Vein endothelial cell (primary cell): Measurements from ENCODE around the gene DAB2IP. TPM values are rescaled to one million over a fixed set of nuclear protein-coding genes. Genes with fewer than 3 reads are reported as not detected.

Experiments
- total RNA-seq: library from RNA; depleted of rRNA; stranded (reverse); fragments of >200 nt; gene quantifications from 2 replicates; pipeline ENCODE4 v1.2.3, GENCODE V29; 2012

DAB2IP gene
- 37.1 and 54.9 TPM in 2 replicates for total RNA-seq

GRCh38 chr9:121651295-121652020, at the start of gene DAB2IP:
DAB2IP (plus strand) TSS chr9:121651634; CDS start chr9:121651776, 142 bp downstream.

Other genes with a start within 250 kb of the DAB2IP start
- 0.65 and 0.86 TPM in 2 replicates for gene GGTA1, start 151.8 kb upstream of the DAB2IP start, total RNA-seq